Thyroid gland (tissue), 4 donors: ENCODE data around the gene SERTM2. TPM values are rescaled to one million over a fixed set of nuclear protein-coding genes. Genes with fewer than 3 reads are reported as not detected.

Source experiments
- DNase-seq, 2 donors: peaks; one replicate each; pipeline ENCODE4 v3.0.0-alpha.2; 2019
- H3K27ac ChIP-seq, 3 donors: fragments of 200-600 bp; sonication (generic); 1 replicate in 2 of 3; 2 replicates in 1 of 3; pipeline ENCODE4 v1.5.1; 2016 to 2019; ENCODE audit warnings: mild to moderate bottlenecking in 1 of 3, moderate library complexity in 1 of 3
- H3K27me3 ChIP-seq: fragments of 200-600 bp; sonication (generic); one replicate; pipeline ENCODE4 v1.5.1; 2019
- H3K36me3 ChIP-seq, 2 donors: fragments of 200-600 bp; sonication (generic); one replicate each; pipeline ENCODE4 v1.5.1; 2016 to 2019
- H3K4me1 ChIP-seq, 2 donors: fragments of 200-600 bp; sonication (generic); one replicate each; pipeline ENCODE4 v1.5.1; 2017 to 2019
- H3K4me3 ChIP-seq, 3 donors: fragments of 200-600 bp; sonication (generic); replicated peaks in 1 of 3; 1 replicate in 2 of 3; 2 replicates in 1 of 3; pipeline ENCODE4 v1.5.1; 2016; ENCODE audit warnings: mild to moderate bottlenecking in 1 of 3
- H3K9me3 ChIP-seq: fragments of 200-600 bp; sonication (generic); one replicate; pipeline ENCODE4 v1.5.1; 2017
- POLR2A ChIP-seq, 2 donors: fragments of 450-650 bp; IDR thresholded peaks; one replicate each; pipeline ENCODE4 v1.6.1; 2017; ENCODE audit warnings: antibody characterized with exemption in 2 of 2, mild to moderate bottlenecking in 2 of 2, moderate library complexity in 1 of 2
- WGBS, 2 donors: methylation state at CpG; one replicate each; pipeline ENCODE4 v1.1.5; 2017; 5-methylcytosine and 5-hydroxymethylcytosine counted together
- intact Hi-C: fragments of 100-400 bp; cut with DNase I; formaldehyde crosslinking; loops from one replicate; pipeline ENCODE4 v1.15.1; 2023
- total RNA-seq, 4 donors: library from RNA; depleted of rRNA; stranded (reverse); fragments of >200 nt; gene quantifications; one replicate each; pipeline ENCODE4 v1.2.3, GENCODE V29; 2016
- TF ChIP-seq, protein P1 (sequence below), 6 experiments: fragments of 200-600 bp in 3 of 6; fragments of 450-650 bp in 3 of 6; sonication (generic) in 3 of 6; IDR thresholded peaks; one replicate each; pipeline ENCODE4 v1.5.1; 2016 to 2019; ENCODE audit warnings: antibody characterized with exemption in 6 of 6, mild to moderate bottlenecking in 2 of 6, inconsistent platforms in 1 of 6, moderate library complexity in 1 of 6

SERTM2 gene
- total RNA-seq, 4 donors from 2014 or later = not detected

DNA sequence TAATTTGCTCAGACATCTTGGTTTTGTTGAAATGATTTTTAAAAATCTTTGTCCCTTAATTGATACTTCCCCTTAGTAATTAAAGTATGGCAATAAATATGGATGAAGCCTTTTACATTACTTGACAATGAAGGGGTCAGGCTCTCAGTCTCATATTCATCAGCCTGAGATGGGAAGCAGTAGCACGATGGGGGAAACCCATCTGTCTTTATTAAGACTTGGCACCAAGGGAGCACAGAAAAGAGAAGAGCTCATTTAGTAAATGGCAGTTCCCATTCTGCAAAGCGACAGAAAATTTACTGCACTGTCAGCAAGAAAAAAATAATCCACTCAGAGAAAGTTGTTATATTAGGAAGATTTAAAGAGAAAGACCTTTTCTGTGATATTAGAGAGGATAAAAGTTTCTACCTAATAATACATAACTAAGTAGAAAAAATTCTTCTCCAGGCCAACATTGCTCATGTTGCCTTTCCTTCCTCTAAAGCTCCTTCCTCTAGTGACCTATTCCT lies 7.9 kb upstream of the SERTM2 start:
- H3K27me3 ChIP-seq = no peaks in the 10 kb centered on the region
- H3K27ac ChIP-seq = no peak overlapping the region
- intact Hi-C loops = no loop called here
- H3K4me1 ChIP-seq = no peaks in the 10 kb centered on the region
- DNase-seq = no peak
- WGBS, 2 donors = 54 to 66% methylated on average over 2 of the region's 2 CpGs
- H3K4me3 ChIP-seq = no peak overlapping the region
- H3K9me3 ChIP-seq = no peaks in the 10 kb centered on the region
- no peaks in the 10 kb centered on the region for H3K36me3 ChIP-seq
- TF ChIP-seq, protein P1, sequence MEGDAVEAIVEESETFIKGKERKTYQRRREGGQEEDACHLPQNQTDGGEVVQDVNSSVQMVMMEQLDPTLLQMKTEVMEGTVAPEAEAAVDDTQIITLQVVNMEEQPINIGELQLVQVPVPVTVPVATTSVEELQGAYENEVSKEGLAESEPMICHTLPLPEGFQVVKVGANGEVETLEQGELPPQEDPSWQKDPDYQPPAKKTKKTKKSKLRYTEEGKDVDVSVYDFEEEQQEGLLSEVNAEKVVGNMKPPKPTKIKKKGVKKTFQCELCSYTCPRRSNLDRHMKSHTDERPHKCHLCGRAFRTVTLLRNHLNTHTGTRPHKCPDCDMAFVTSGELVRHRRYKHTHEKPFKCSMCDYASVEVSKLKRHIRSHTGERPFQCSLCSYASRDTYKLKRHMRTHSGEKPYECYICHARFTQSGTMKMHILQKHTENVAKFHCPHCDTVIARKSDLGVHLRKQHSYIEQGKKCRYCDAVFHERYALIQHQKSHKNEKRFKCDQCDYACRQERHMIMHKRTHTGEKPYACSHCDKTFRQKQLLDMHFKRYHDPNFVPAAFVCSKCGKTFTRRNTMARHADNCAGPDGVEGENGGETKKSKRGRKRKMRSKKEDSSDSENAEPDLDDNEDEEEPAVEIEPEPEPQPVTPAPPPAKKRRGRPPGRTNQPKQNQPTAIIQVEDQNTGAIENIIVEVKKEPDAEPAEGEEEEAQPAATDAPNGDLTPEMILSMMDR (IDR thresholded peaks at IDR 0.05) = no peak
- no peak for TF ChIP-seq POLR2A (IDR thresholded peaks at IDR 0.05)

GRCh38 chrX:111504941-111505340 lies 6.5 kb upstream of the SERTM2 start:
- Histone ChIP-seq H3K4me3 (no peak overlapping the region), H3K36me3 (no peaks in the 10 kb centered on the region), H3K9me3 (no peaks in the 10 kb centered on the region), H3K27ac (no peak overlapping the region), H3K27me3 (no peaks in the 10 kb centered on the region), H3K4me1 (no peaks in the 10 kb centered on the region)
- DNase-seq = no peak
- TF ChIP-seq POLR2A (IDR thresholded peaks at IDR 0.05) = no peak
- TF ChIP-seq, protein P1 (IDR thresholded peaks at IDR 0.05) = no peak
- intact Hi-C loops = no loop called here
- 77 to 79% methylated on average over 6 of the region's 6 CpGs for WGBS, 2 donors

- Histone ChIP-seq H3K36me3 (no peaks in the 10 kb centered on the region), H3K27me3 (no peaks in the 10 kb centered on the region), H3K4me3 (no peak overlapping the region), H3K4me1 (no peaks in the 10 kb centered on the region), H3K9me3 (no peaks in the 10 kb centered on the region), H3K27ac (no peak overlapping the region)
- TF ChIP-seq, protein P1 (IDR thresholded peaks at IDR 0.05) = no peak
- no peak for TF ChIP-seq POLR2A (IDR thresholded peaks at IDR 0.05)
- WGBS, 2 donors = 97 to 100% methylated on average over 2 of the region's 2 CpGs
- no peak for DNase-seq
- intact Hi-C loops = no loop called here
Observed at GRCh38 chrX:111505783-111506182, 5.7 kb upstream of the SERTM2 start.

GRCh38 chrX:111506826-111507225 lies 4.6 kb upstream of the SERTM2 start:
- no peak overlapping the region for H3K27ac ChIP-seq
- DNase-seq = no peak
- H3K27me3 ChIP-seq = no peaks in the 10 kb centered on the region
- H3K9me3 ChIP-seq = no peaks in the 10 kb centered on the region
- no peak for TF ChIP-seq POLR2A (IDR thresholded peaks at IDR 0.05)
- TF ChIP-seq, protein P1 (IDR thresholded peaks at IDR 0.05) = no peak
- H3K4me1 ChIP-seq = no peaks in the 10 kb centered on the region
- 100% methylated on average over 1 of the region's 1 CpG for WGBS, 2 donors
- no peaks in the 10 kb centered on the region for H3K36me3 ChIP-seq
- intact Hi-C loops = no loop called here
- no peak overlapping the region for H3K4me3 ChIP-seq

DNA sequence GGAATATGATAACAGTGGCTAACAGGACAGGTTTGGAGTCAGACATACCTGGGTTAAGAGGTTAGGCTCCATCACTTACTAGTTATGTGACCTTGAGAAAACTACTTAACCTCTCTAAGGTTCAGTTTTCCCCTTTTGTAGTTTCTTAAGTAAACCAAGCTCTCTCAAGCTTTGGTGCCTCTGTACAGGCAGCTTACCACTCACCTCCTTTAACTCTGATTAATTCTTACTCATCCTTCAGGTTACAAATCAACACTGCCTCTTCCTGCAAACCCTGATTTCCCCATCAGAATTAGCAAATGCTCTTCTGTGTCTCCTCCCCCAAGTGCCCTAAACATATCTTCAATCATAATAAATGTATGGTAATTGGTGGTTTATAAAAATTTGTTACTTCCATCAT lies 3.5 kb upstream of the SERTM2 start:
- TF ChIP-seq, protein P1 (IDR thresholded peaks at IDR 0.05) = no peak
- TF ChIP-seq POLR2A (IDR thresholded peaks at IDR 0.05) = no peak
- H3K4me1 ChIP-seq = no peaks in the 10 kb centered on the region
- no peaks in the 10 kb centered on the region for H3K9me3 ChIP-seq
- H3K27me3 ChIP-seq = no peaks in the 10 kb centered on the region
- DNase-seq = no peak
- H3K36me3 ChIP-seq = no peaks in the 10 kb centered on the region
- H3K27ac ChIP-seq = no peak overlapping the region
- intact Hi-C loops = no loop called here
- H3K4me3 ChIP-seq = no peak overlapping the region
